Ectodermal cell (in vitro differentiated cells): Measurements from ENCODE around the gene GRK5.
"Not testable (repeated sequence)": the region's sequence is repeated elsewhere in the genome, so short reads cannot be mapped to it uniquely, and the experiment has no call there.

Source experiments
- H3K27ac ChIP-seq: 2 replicates; pipeline ENCODE4 v1.7.0; 2013; ENCODE audit warnings: mild to moderate bottlenecking, low read depth, low read length; ENCODE audit not compliant: insufficient read depth, poor library complexity, severe bottlenecking
- H3K27me3 ChIP-seq: 2 replicates; pipeline ENCODE4 v1.7.0; 2013; ENCODE audit warnings: mild to moderate bottlenecking, low read length; ENCODE audit not compliant: insufficient read depth, control insufficient read depth, poor library complexity, severe bottlenecking
- H3K36me3 ChIP-seq: one replicate; pipeline ENCODE4 v1.7.0; 2013; ENCODE audit warnings: low read length; ENCODE audit not compliant: control insufficient read depth, insufficient read depth
- H3K4me1 ChIP-seq: one replicate; pipeline ENCODE4 v1.7.0; 2013; ENCODE audit warnings: low read length; ENCODE audit not compliant: control insufficient read depth, insufficient read depth
- H3K4me3 ChIP-seq: 2 replicates; pipeline ENCODE4 v1.7.0; 2013; ENCODE audit warnings: low read depth, low read length, control low read depth; ENCODE audit not compliant: insufficient read depth
- H3K9me3 ChIP-seq: 2 replicates; pipeline ENCODE4 v1.7.0; 2013; ENCODE audit warnings: mild to moderate bottlenecking, low read length, moderate library complexity; ENCODE audit not compliant: control insufficient read depth
- WGBS, 2 experiments: methylation state at CpG; one replicate each; pipeline ENCODE4 v1.1.7; 2013; ENCODE audit warnings: missing lambda C conversion rate in 2 of 2; 5-methylcytosine and 5-hydroxymethylcytosine counted together

The GRK5 gene

GRCh38 chr10:119431773-119432135 lies 224.4 kb downstream of the GRK5 start:
- WGBS, 2 experiments = 83 to 84% methylated on average over 3 of the region's 3 CpGs
- Histone ChIP-seq H3K4me1 (no peaks in the 10 kb centered on the region), H3K36me3 (no peaks in the 10 kb centered on the region), H3K9me3 (no peaks in the 10 kb centered on the region), H3K4me3 (no peak overlapping the region), H3K27ac (no peak overlapping the region), H3K27me3 (no peaks in the 10 kb centered on the region)

- H3K27ac ChIP-seq, H3K4me1 ChIP-seq, H3K36me3 ChIP-seq, H3K9me3 ChIP-seq, H3K4me3 ChIP-seq, H3K27me3 ChIP-seq: not testable (repeated sequence)
- 91 to 95% methylated on average over 5 of the region's 5 CpGs for WGBS, 2 experiments
Observed at GRCh38 chr10:119434942-119435341, 227.6 kb downstream of the GRK5 start.

- Histone ChIP-seq H3K4me1 (peaks cover 7% of the 10 kb centered on the region), H3K27ac (no peak overlapping the region), H3K36me3 (no peaks in the 10 kb centered on the region), H3K9me3 (no peaks in the 10 kb centered on the region), H3K4me3 (no peak overlapping the region), H3K27me3 (no peaks in the 10 kb centered on the region)
- WGBS, 2 experiments = 89 to 100% methylated on average over 2 of the region's 2 CpGs
Observed at GRCh38 chr10:119438717-119439116, 231.3 kb downstream of the GRK5 start.

- H3K4me3 ChIP-seq = no peak overlapping the region
- H3K9me3 ChIP-seq = no peaks in the 10 kb centered on the region
- H3K27ac ChIP-seq = no peak overlapping the region
- peaks cover 7% of the 10 kb centered on the region for H3K4me1 ChIP-seq
- H3K36me3 ChIP-seq = no peaks in the 10 kb centered on the region
- H3K27me3 ChIP-seq = no peaks in the 10 kb centered on the region
- 96 to 98% methylated on average over 5 of the region's 5 CpGs for WGBS, 2 experiments
Observed at GRCh38 chr10:119439922-119440321, 232.6 kb downstream of the GRK5 start.

GRCh38 chr10:119441151-119441821 lies 233.9 kb downstream of the GRK5 start:
- Histone ChIP-seq H3K9me3 (no peaks in the 10 kb centered on the region), H3K36me3 (no peaks in the 10 kb centered on the region), H3K27me3 (no peaks in the 10 kb centered on the region), H3K4me3 (no peak overlapping the region), H3K27ac (no peak overlapping the region), H3K4me1 (peaks cover 7% of the 10 kb centered on the region)
- 85 to 87% methylated on average over 18 of the region's 18 CpGs for WGBS, 2 experiments

- Histone ChIP-seq H3K9me3 (no peaks in the 10 kb centered on the region), H3K27me3 (no peaks in the 10 kb centered on the region), H3K4me1 (peaks cover 7% of the 10 kb centered on the region), H3K36me3 (no peaks in the 10 kb centered on the region), H3K27ac (no peak overlapping the region), H3K4me3 (no peak overlapping the region)
- 79 to 81% methylated on average over 25 of the region's 25 CpGs for WGBS, 2 experiments
Observed at GRCh38 chr10:119441921-119442757, 234.8 kb downstream of the GRK5 start.

GRCh38 chr10:119442758-119443060 lies 235.3 kb downstream of the GRK5 start:
- 89 to 97% methylated on average over 4 of the region's 4 CpGs for WGBS, 2 experiments
- Histone ChIP-seq H3K36me3 (no peaks in the 10 kb centered on the region), H3K27me3 (no peaks in the 10 kb centered on the region), H3K9me3 (no peaks in the 10 kb centered on the region), H3K4me1 (peaks cover 7% of the 10 kb centered on the region), H3K27ac (no peak overlapping the region), H3K4me3 (no peak overlapping the region)

GRCh38 chr10:119443441-119443840 lies 236.1 kb downstream of the GRK5 start:
- no peaks in the 10 kb centered on the region for H3K27me3 ChIP-seq
- no peaks in the 10 kb centered on the region for H3K36me3 ChIP-seq
- 96% methylated on average over 15 of the region's 15 CpGs for WGBS, 2 experiments
- peaks cover 7% of the 10 kb centered on the region for H3K4me1 ChIP-seq
- no peak overlapping the region for H3K4me3 ChIP-seq
- no peaks in the 10 kb centered on the region for H3K9me3 ChIP-seq
- no peak overlapping the region for H3K27ac ChIP-seq

- 94 to 95% methylated on average over 12 of the region's 12 CpGs for WGBS, 2 experiments
Observed at GRCh38 chr10:119443970-119444660, 236.7 kb downstream of the GRK5 start.

GRCh38 chr10:119444866-119445265 lies 237.5 kb downstream of the GRK5 start:
- peaks cover 7% of the 10 kb centered on the region for H3K4me1 ChIP-seq
- H3K27me3 ChIP-seq = no peaks in the 10 kb centered on the region
- WGBS, 2 experiments = 84% methylated on average over 10 of the region's 10 CpGs
- H3K36me3 ChIP-seq = no peaks in the 10 kb centered on the region
- H3K9me3 ChIP-seq = no peaks in the 10 kb centered on the region
- no peak overlapping the region for H3K27ac ChIP-seq
- no peak overlapping the region for H3K4me3 ChIP-seq

More at GRCh38 chr10:119443970-119444660, 236.7 kb downstream of the GRK5 start:
- H3K27me3 ChIP-seq = no peaks in the 10 kb centered on the region
- no peak overlapping the region for H3K27ac ChIP-seq
- peaks cover 7% of the 10 kb centered on the region for H3K4me1 ChIP-seq
- no peaks in the 10 kb centered on the region for H3K9me3 ChIP-seq
- no peak overlapping the region for H3K4me3 ChIP-seq
- H3K36me3 ChIP-seq = no peaks in the 10 kb centered on the region
